ENCODE measurements around the gene TRMT112.
A peak's percentile ranks its signal among the peaks of the same experiment; 100 is the strongest.

TRMT112 gene

DNA sequence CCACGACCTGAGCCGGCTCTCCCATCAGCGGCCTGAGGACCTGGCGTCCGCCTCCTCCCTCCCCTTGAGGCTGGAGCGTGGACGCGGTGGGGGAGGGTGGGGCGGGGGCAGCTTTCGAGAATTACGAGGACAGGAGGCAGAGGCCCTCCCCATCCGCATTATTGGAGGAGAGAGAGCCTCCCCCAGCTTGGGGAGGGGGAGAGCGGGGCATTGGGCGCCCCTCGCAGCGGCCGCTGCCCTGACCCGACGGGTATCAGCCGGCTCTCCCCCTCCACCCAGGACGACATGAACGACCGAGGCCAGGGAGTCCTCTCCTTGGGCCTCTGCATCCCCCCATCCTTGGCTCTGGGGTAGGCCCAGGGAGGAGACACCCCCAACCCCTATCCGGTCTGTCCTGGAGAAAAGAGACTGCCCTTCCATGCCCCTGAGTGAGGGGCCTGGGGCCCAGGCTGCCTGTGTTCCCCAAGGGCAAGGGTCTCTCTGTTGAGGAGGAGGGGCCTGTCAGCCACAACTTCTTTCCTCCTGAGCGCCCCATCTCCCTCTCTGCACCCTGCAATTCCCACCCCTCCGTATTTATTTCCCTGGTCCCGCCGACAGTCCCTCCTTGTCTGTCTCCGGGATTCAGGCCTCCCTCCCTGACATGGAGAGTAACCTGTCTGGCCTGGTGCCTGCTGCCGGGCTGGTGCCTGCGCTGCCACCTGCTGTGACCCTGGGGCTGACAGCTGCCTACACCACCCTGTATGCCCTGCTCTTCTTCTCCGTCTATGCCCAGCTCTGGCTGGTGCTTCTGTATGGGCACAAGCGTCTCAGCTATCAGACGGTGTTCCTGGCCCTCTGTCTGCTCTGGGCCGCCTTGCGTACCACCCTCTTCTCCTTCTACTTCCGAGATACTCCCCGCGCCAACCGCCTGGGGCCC lies 31.2 kb downstream of the TRMT112 start:
- peak overlapping the region; percentile 55 to 93 (median 77) for H3K4me3 ChIP-seq (ENCODE audit: low read depth in 1 of 5, low read length in 5 of 5)
- peaks cover 0 to 32% (median 22%) of the 10 kb centered on the region in 5 donors for H3K4me1 ChIP-seq (ENCODE audit: control insufficient read depth in 5 of 5, insufficient read depth in 5 of 5, low read length in 5 of 5)
- peaks cover 9 to 14% (median 12%) of the 10 kb centered on the region in 5 donors for H3K27me3 ChIP-seq (ENCODE audit: control insufficient read depth in 5 of 5, insufficient read depth in 4 of 5, low read length in 5 of 5)
- peak overlapping the region; percentile 97 for H3K27ac ChIP-seq (ENCODE audit: low read depth, low read length)
- no peaks in the 10 kb centered on the region for H3K9me3 ChIP-seq (ENCODE audit: control insufficient read depth in 5 of 5, low read length in 5 of 5)
- H3K9ac ChIP-seq (ENCODE audit: low read length in 5 of 5), result peak overlapping the region in 4 of 5 donors; percentile 64 to 78 (median 72)
- peaks cover 0 to 9% (median 4%) of the 10 kb centered on the region in 5 donors for H3K36me3 ChIP-seq (ENCODE audit: control insufficient read depth in 5 of 5, insufficient read depth in 5 of 5, low read length in 5 of 5)

DNA sequence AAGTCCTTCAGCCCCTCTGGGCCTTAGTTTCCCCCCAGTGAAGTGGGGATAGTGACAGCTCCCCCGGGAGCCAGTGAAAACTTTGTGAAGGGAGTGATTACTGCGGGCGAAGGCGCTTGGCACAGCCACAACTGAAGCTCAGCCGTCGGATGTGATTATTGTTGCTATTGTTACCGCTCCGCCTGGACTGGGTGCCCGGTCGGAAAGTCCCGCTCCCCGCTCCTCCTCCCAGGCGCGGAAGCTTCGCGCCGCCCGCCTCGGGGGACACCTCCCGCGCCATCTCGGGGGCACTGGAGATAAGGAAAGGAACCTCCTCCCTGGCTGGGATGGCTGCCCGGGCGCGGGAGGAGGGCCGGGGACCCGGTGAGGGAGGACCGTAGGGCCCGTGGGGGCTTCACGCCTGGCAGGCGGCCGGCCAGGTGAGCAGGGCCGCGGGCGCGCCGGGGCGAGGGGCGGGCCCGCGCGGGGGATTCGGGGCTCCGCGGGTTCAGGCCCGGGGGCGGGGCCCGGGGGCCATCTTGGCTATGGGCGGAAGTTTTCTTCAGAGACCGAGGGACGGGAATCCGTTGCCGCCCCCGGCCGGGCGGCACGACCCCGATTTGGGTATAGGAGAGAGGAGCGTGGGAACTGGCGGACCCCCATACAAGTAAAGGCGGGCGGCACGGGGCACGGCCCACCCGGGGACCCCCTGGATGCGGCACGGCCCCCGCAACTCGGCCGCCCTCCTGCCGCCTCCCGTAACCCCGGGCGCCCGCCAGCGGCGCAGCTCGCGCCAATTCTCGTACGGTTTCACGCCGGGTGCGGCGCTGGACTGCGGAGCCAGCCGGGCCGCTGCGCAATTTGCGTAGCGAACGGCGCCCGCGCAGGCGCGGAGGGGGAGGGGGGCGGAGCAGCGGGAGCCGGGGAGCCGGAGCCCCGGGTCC lies 32.1 kb downstream of the TRMT112 start, which contains the start of gene GPR137:
Gene GPR137 (plus strand): TSS at position 887 of the 923 bp plus-strand sequence. CDS start 677 bp downstream, outside the sequence.
- peak within 1 kb of the TSS; percentile 97 for H3K27ac ChIP-seq (ENCODE audit: low read depth, low read length)
- peaks cover 0 to 9% (median 4%) of the 10 kb centered on the region in 5 donors for H3K36me3 ChIP-seq (ENCODE audit: control insufficient read depth in 5 of 5, insufficient read depth in 5 of 5, low read length in 5 of 5)
- peaks cover 0 to 29% (median 22%) of the 10 kb centered on the region in 5 donors for H3K4me1 ChIP-seq (ENCODE audit: control insufficient read depth in 5 of 5, insufficient read depth in 5 of 5, low read length in 5 of 5)
- H3K9ac ChIP-seq (ENCODE audit: low read length in 5 of 5), result peak within 1 kb of the TSS; percentile 63 to 94 (median 89)
- no peaks in the 10 kb centered on the region for H3K9me3 ChIP-seq (ENCODE audit: control insufficient read depth in 5 of 5, low read length in 5 of 5)
- peak within 1 kb of the TSS; percentile 73 to 93 (median 89) for H3K4me3 ChIP-seq (ENCODE audit: low read depth in 1 of 5, low read length in 5 of 5)
- peaks cover 2 to 6% (median 3%) of the 10 kb centered on the region in 5 donors for H3K27me3 ChIP-seq (ENCODE audit: control insufficient read depth in 5 of 5, insufficient read depth in 4 of 5, low read length in 5 of 5)

DNA sequence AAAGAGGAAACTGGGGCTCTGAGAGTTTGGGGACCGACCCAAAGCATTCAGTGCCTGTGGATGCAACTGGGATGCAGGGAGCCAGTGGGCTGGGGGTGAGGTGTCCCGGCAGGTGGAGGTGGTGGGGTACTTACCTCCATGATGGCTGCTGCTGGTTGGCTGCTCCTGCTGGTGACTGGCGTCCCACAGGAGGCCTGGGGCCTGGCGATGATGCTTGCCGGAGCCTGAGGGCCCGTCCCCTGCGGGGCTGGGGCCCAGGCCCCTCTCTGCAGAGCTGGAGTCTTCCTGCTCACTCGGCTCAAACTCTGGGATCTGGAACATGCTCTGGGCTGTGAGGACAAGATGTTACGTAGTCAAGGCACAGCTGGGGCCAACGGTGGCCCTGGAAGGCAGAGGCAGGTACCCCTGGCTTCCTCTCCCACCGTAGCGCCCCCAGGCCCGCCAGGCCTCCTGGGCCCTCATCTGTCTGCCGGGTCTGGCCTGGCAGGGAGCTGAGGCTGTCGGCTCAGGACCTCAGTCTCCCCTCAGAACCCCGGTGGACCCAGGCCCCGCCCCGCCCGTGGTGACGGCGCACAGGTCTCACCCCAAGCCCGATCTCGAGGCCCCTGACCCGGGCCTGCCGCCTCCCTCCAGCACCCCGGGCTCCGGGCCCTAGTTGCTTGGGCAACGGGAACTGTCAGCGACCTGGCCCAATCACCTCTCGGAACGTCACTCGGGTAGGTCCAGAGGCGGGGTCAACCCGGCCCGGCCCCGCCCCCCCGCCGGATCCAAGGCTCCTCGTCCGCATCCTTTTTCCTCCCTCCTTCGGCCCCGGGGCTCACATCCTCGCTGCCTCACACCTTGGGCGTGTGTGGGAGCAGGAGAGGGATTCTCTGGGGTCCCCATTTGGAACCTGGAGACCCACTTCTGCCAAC lies 33.1 kb downstream of the TRMT112 start, which contains the start of gene BAD:
Gene BAD (minus strand): TSS at position 618 of the 914 bp plus-strand sequence. CDS start 297 bp downstream, at position 321.
- Histone ChIP-seq H3K27me3 (ENCODE audit: control insufficient read depth in 5 of 5, insufficient read depth in 4 of 5, low read length in 5 of 5) (peaks cover 0 to 1% (median 0%) of the 10 kb centered on the region in 5 donors), H3K4me3 (ENCODE audit: low read depth in 1 of 5, low read length in 5 of 5) (peak within 1 kb of the TSS; percentile 73 to 93 (median 89)), H3K36me3 (ENCODE audit: control insufficient read depth in 5 of 5, insufficient read depth in 5 of 5, low read length in 5 of 5) (peaks cover 0 to 5% (median 4%) of the 10 kb centered on the region in 5 donors), H3K9ac (ENCODE audit: low read length in 5 of 5) (peak within 1 kb of the TSS; percentile 66 to 94 (median 93)), H3K4me1 (ENCODE audit: control insufficient read depth in 5 of 5, insufficient read depth in 5 of 5, low read length in 5 of 5) (peaks cover 0 to 29% (median 22%) of the 10 kb centered on the region in 5 donors), H3K27ac (ENCODE audit: low read depth, low read length) (peak within 1 kb of the TSS; percentile 97), H3K9me3 (ENCODE audit: control insufficient read depth in 5 of 5, low read length in 5 of 5) (no peaks in the 10 kb centered on the region)

DNA sequence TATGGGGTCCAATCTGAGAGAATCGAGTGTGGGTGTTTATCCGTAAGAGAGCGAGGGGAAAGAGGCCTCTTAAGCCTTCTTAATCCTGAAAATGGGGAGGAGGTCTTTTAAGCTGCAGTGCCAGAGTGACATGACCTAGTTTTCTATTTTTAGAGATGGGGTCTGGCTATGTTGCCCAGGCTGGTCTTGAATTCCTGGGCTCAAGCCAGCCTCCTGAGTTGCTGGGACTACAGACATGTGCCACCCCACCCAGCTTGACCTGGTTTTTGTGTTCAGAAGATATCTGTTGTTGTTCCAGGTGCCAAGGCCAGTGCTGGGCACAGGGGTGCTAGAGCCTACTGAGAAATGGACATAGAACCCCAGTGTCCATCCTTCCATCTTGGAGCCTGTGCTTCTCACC lies 34.3 kb downstream of the TRMT112 start:
- no peak overlapping the region for H3K27ac ChIP-seq (ENCODE audit: low read depth, low read length)
- H3K27me3 ChIP-seq (ENCODE audit: control insufficient read depth in 5 of 5, insufficient read depth in 4 of 5, low read length in 5 of 5), result no peaks in the 10 kb centered on the region
- no peak overlapping the region for H3K4me3 ChIP-seq (ENCODE audit: low read depth in 1 of 5, low read length in 5 of 5)
- peaks cover 0 to 29% (median 22%) of the 10 kb centered on the region in 5 donors for H3K4me1 ChIP-seq (ENCODE audit: control insufficient read depth in 5 of 5, insufficient read depth in 5 of 5, low read length in 5 of 5)
- peaks cover 0 to 16% (median 11%) of the 10 kb centered on the region in 5 donors for H3K36me3 ChIP-seq (ENCODE audit: control insufficient read depth in 5 of 5, insufficient read depth in 5 of 5, low read length in 5 of 5)
- H3K9me3 ChIP-seq (ENCODE audit: control insufficient read depth in 5 of 5, low read length in 5 of 5), result no peaks in the 10 kb centered on the region
- H3K9ac ChIP-seq (ENCODE audit: low read length in 5 of 5), result peak overlapping the region in 3 of 5 donors; percentile 86 to 94 (median 94)

- Histone ChIP-seq H3K36me3 (ENCODE audit: control insufficient read depth in 5 of 5, insufficient read depth in 5 of 5, low read length in 5 of 5) (peaks cover 0 to 24% (median 12%) of the 10 kb centered on the region in 5 donors), H3K9me3 (ENCODE audit: control insufficient read depth in 5 of 5, low read length in 5 of 5) (no peaks in the 10 kb centered on the region), H3K9ac (ENCODE audit: low read length in 5 of 5) (no peak overlapping the region)
Measured at GRCh38 chr11:64281957-64282770, 35.2 kb downstream of the TRMT112 start.

DNA sequence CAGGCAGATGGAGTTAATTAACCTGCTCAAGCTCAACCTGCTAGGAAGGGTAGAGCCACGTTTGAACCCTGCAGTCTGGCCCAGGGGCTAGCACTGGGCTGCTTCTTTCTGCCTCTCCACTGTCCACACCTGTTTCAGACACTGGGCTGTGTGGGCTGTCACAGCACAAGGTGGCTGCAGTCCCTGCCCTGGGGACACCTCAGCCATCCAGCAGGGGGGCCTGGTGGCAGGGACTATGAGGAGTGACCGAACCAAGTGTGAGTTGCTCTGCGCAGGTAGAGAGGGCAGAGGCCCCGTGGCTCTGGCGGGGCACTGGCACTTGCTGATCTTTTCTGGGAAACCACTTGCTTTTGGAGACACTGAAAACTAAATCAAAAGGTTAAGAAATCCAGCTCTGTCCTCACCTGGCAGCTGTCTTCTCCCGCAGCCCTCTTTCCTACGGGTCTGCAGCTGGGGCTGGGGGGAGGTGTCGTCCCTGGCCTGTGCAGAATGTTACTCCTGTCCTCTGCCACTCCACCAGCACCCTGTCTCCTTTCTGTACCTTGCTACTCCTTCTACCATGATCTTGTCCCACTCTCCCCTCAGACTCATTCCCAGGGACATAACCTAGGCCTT lies 38.7 kb downstream of the TRMT112 start:
- Histone ChIP-seq H3K36me3 (ENCODE audit: control insufficient read depth in 5 of 5, insufficient read depth in 5 of 5, low read length in 5 of 5) (peaks cover 0 to 42% (median 26%) of the 10 kb centered on the region in 5 donors), H3K4me3 (ENCODE audit: low read depth in 1 of 5, low read length in 5 of 5) (no peak overlapping the region), H3K27ac (ENCODE audit: low read depth, low read length) (no peak overlapping the region), H3K9me3 (ENCODE audit: control insufficient read depth in 5 of 5, low read length in 5 of 5) (no peaks in the 10 kb centered on the region), H3K9ac (ENCODE audit: low read length in 5 of 5) (no peak overlapping the region), H3K4me1 (ENCODE audit: control insufficient read depth in 5 of 5, insufficient read depth in 5 of 5, low read length in 5 of 5) (peaks cover 0 to 11% (median 7%) of the 10 kb centered on the region in 5 donors), H3K27me3 (ENCODE audit: control insufficient read depth in 5 of 5, insufficient read depth in 4 of 5, low read length in 5 of 5) (no peaks in the 10 kb centered on the region)

More at GRCh38 chr11:64281957-64282770, 35.2 kb downstream of the TRMT112 start:
- no peaks in the 10 kb centered on the region for H3K27me3 ChIP-seq (ENCODE audit: control insufficient read depth in 5 of 5, insufficient read depth in 4 of 5, low read length in 5 of 5)
- H3K27ac ChIP-seq (ENCODE audit: low read depth, low read length), result no peak overlapping the region
- H3K4me3 ChIP-seq (ENCODE audit: low read depth in 1 of 5, low read length in 5 of 5), result no peak overlapping the region
- H3K4me1 ChIP-seq (ENCODE audit: control insufficient read depth in 5 of 5, insufficient read depth in 5 of 5, low read length in 5 of 5), result peaks cover 0 to 29% (median 22%) of the 10 kb centered on the region in 5 donors

DNA sequence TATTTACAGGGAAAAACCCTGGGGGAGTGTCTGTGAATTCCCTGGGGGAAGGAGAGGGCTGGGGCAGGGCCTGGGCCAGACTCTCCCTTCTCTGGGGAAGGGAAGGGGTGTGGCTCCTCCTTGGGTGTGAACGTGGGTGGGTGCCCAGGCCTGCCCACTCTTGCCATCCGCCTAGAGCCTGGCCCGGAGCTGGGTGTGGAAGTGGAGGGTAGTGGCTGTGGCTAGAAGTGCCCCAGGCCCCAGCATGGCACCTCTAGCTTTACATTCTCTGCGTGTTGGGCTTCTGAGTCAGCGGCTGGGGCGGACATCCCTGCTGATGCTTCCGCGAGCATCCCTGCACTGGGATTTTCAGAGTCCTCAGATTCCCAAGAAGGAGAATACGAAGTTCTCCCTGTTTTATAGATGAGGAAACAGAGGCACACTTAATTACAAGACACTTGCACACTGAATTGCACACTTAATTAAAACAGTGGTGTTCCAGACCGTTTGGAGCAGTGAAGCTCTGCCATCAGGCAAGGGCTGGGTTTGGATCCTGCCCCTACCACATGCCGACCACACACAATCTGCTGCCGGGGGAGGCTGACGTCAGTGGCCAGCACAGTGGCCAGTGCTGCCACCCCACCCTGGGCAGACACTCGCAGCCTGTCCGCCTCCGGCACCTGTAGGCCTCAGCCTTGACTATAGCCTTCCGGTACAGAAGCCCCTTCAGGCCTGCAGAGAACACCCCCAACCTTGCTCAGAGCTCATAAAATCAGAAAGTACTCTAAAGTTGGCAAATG lies 40.5 kb downstream of the TRMT112 start:
- H3K27ac ChIP-seq (ENCODE audit: low read depth, low read length), result no peak overlapping the region
- H3K9me3 ChIP-seq (ENCODE audit: control insufficient read depth in 5 of 5, low read length in 5 of 5), result no peaks in the 10 kb centered on the region
- H3K9ac ChIP-seq (ENCODE audit: low read length in 5 of 5), result peak overlapping the region in 2 of 5 donors; percentile 13 to 41

More for the DNA sequence above, 40.5 kb downstream of the TRMT112 start:
- Histone ChIP-seq H3K4me3 (ENCODE audit: low read depth in 1 of 5, low read length in 5 of 5) (no peak overlapping the region), H3K27me3 (ENCODE audit: control insufficient read depth in 5 of 5, insufficient read depth in 4 of 5, low read length in 5 of 5) (no peaks in the 10 kb centered on the region), H3K36me3 (ENCODE audit: control insufficient read depth in 5 of 5, insufficient read depth in 5 of 5, low read length in 5 of 5) (peaks cover 0 to 38% (median 22%) of the 10 kb centered on the region in 5 donors), H3K4me1 (ENCODE audit: control insufficient read depth in 5 of 5, insufficient read depth in 5 of 5, low read length in 5 of 5) (peaks cover 0 to 8% (median 6%) of the 10 kb centered on the region in 5 donors)
